Activated CD8-positive, alpha-beta memory T cell treated with anti-CD3 and anti-CD28 coated beads, Interleukin-2, amount 50 U/mL, for 24 hours (primary cell): ENCODE measurements around the gene PDIA4.
"Not testable (repeated sequence)": the region's sequence is repeated elsewhere in the genome, so short reads cannot be mapped to it uniquely, and the experiment has no call there.

ENCODE experiments used
- DNase-seq: peaks from one replicate; pipeline ENCODE4 v3.0.0-alpha.2; 2020; ENCODE audit errors: extremely low read depth

Gene PDIA4

GRCh38 chr7:149003560-149004305 is 24.6 kb downstream of the PDIA4 start:
- DNase-seq: no peak

GRCh38 chr7:149003018-149003417 is 25.3 kb downstream of the PDIA4 start:
- DNase-seq: no peak

GRCh38 chr7:149002604-149003003 is 25.7 kb downstream of the PDIA4 start:
- no peak for DNase-seq

GRCh38 chr7:149001427-149002068 is 26.8 kb downstream of the PDIA4 start:
- DNase-seq: no peak

- no peak for DNase-seq
Measured at GRCh38 chr7:149000961-149001360, 27.3 kb downstream of the PDIA4 start.

GRCh38 chr7:148999192-148999591 is 29.1 kb downstream of the PDIA4 start:
- no peak for DNase-seq

- no peak for DNase-seq
Measured at GRCh38 chr7:148997497-148997896, 30.8 kb downstream of the PDIA4 start.

GRCh38 chr7:148994576-148994975 is 33.7 kb downstream of the PDIA4 start:
- no peak for DNase-seq

GRCh38 chr7:148993193-148993592 is 35.1 kb downstream of the PDIA4 start:
- DNase-seq: no peak

- no peak for DNase-seq
Measured at GRCh38 chr7:148991536-148991935, 36.8 kb downstream of the PDIA4 start.

GRCh38 chr7:148987751-148988512 is 40.4 kb downstream of the PDIA4 start:
- no peak for DNase-seq

GRCh38 chr7:148987010-148987750 is 41.1 kb downstream of the PDIA4 start:
- peak; percentile 66 for DNase-seq

- no peak for DNase-seq
Measured at GRCh38 chr7:148986742-148987009, 41.6 kb downstream of the PDIA4 start.

- peak; percentile 71 for DNase-seq
Measured at GRCh38 chr7:148983200-148984146, 44.8 kb downstream of the PDIA4 start.

GRCh38 chr7:148982654-148983199 is 45.6 kb downstream of the PDIA4 start:
- DNase-seq: no peak

- no peak for DNase-seq
Measured at GRCh38 chr7:148979827-148980226, 48.5 kb downstream of the PDIA4 start.

GRCh38 chr7:148979072-148979471 is 49.2 kb downstream of the PDIA4 start:
- not testable (repeated sequence) for DNase-seq

GRCh38 chr7:148978091-148978490 is 50.2 kb downstream of the PDIA4 start:
- DNase-seq: no peak

- no peak for DNase-seq
Measured at GRCh38 chr7:148975896-148976295, 52.4 kb downstream of the PDIA4 start.

GRCh38 chr7:148973256-148973655 is 55.0 kb downstream of the PDIA4 start:
- DNase-seq: no peak

- no peak for DNase-seq
Measured at GRCh38 chr7:148972375-148972774, 55.9 kb downstream of the PDIA4 start.
